Osteoblast (primary cell): Measurements from ENCODE around the gene ATAD5. TPM values are rescaled to one million over a fixed set of nuclear protein-coding genes. Genes with fewer than 3 reads are reported as not detected.

Experiments used
- DNase-seq: peaks from one replicate; pipeline ENCODE4 v3.0.0; 2011; ENCODE audit warnings: low spot score, mixed read lengths; ENCODE audit not compliant: insufficient read length; ENCODE audit errors: missing footprints
- H2AFZ ChIP-seq: 2 replicates; pipeline ENCODE4 v1.6.0; 2011; ENCODE audit warnings: mild to moderate bottlenecking, low read length
- H3K27ac ChIP-seq: 2 replicates; pipeline ENCODE4 v1.5.1; 2011; ENCODE audit warnings: mild to moderate bottlenecking, low read depth, low read length, moderate library complexity
- H3K27me3 ChIP-seq: 2 replicates; pipeline ENCODE4 v1.6.0; 2012; ENCODE audit warnings: mild to moderate bottlenecking, control low read depth, inconsistent platforms, low read length, moderate library complexity; ENCODE audit not compliant: insufficient read depth
- H3K36me3 ChIP-seq: 2 replicates; pipeline ENCODE4 v1.5.1; 2011; ENCODE audit warnings: mild to moderate bottlenecking, low read length, control low read depth, moderate library complexity; ENCODE audit not compliant: insufficient read depth
- H3K4me1 ChIP-seq: 2 replicates; pipeline ENCODE4 v1.5.1; 2011; ENCODE audit warnings: mild to moderate bottlenecking, low read length, control low read depth, moderate library complexity; ENCODE audit not compliant: insufficient read depth
- H3K4me2 ChIP-seq: 2 replicates; pipeline ENCODE4 v1.6.0; 2011; ENCODE audit warnings: mild to moderate bottlenecking, low read length; ENCODE audit not compliant: insufficient read depth
- H3K4me3 ChIP-seq: fragments of 200-600 bp; sonication (generic); 3 replicates; pipeline ENCODE4 v1.5.1; 2012; ENCODE audit warnings: mild to moderate bottlenecking, low read length, inconsistent platforms; ENCODE audit not compliant: insufficient read depth
- H3K79me2 ChIP-seq: 2 replicates; pipeline ENCODE4 v1.6.0; 2012; ENCODE audit warnings: mild to moderate bottlenecking, low read length, control low read depth, inconsistent platforms; ENCODE audit not compliant: insufficient read depth
- H3K9me3 ChIP-seq: 2 replicates; pipeline ENCODE4 v1.5.1; 2011; ENCODE audit warnings: low read depth, low read length, control low read depth
- H4K20me1 ChIP-seq: 2 replicates; pipeline ENCODE4 v1.6.0; 2012; ENCODE audit warnings: mild to moderate bottlenecking, low read length, control low read depth; ENCODE audit not compliant: insufficient read depth
- CTCF ChIP-seq: IDR thresholded peaks from 2 replicates; pipeline ENCODE4 v1.5.1; 2011; ENCODE audit warnings: mild to moderate bottlenecking, low read depth, low read length, moderate library complexity; ENCODE audit errors: extremely low read depth
- small RNA-seq: library from RNA; depleted of rRNA; stranded (forward); fragments of <200 nt; gene quantifications from one replicate; pipeline ENCODE3, GENCODE V24; 2012
- total RNA-seq: library from RNA; depleted of rRNA; stranded (reverse); fragments of >200 nt; gene quantifications from 2 replicates; pipeline ENCODE4 v1.2.3, GENCODE V29; 2012

The ATAD5 gene
- total RNA-seq, 1 donor = 1.8 TPM

GRCh38 chr17:30939051-30939689, 107.4 kb downstream of the ATAD5 start:
- H3K79me2 ChIP-seq = no peaks in the 10 kb centered on the region
- TF ChIP-seq CTCF = no peak
- no peak overlapping the region for H3K27ac ChIP-seq
- no peak overlapping the region for H2AFZ ChIP-seq
- no peaks in the 10 kb centered on the region for H3K36me3 ChIP-seq
- no peak overlapping the region for H3K4me2 ChIP-seq
- peaks cover 3% of the 10 kb centered on the region for H3K27me3 ChIP-seq
- H4K20me1 ChIP-seq = no peaks in the 10 kb centered on the region
- no peaks in the 10 kb centered on the region for H3K4me1 ChIP-seq
- no peaks in the 10 kb centered on the region for H3K9me3 ChIP-seq
- no peak for DNase-seq
- no peak overlapping the region for H3K4me3 ChIP-seq

DNA sequence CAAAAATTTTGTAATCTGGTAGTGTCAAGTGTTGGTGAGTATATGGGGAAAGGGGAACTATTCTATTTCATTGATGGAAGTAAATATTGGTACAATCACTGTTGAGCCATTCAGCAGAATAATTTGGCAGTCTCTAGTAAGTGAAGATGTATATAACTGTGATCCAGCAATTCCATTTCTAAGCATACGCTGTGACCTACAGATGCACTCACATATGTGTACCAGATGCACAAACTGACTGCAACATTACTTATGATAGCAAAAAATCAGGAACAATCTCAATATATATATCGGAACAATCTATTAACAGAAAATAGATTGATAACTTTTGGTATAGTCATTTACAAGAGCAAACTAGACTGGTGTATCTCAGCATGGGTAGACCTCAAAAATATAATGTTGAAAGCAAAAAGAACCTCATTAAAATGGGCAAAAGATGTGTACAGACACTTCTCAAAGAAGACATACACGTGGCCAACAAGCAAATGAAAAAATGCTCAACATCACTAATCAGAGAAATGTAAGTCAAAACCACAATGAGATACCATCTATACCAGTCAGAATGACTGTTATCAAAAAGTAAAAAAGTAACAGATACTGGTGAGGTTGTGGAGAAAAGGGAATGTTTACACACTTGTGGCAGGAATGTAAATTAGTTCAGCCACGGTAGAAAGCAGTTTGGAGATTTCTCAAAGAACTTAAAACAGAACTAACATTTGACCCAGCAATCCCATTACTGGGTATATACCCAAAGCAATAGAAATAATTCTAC, 110.7 kb downstream of the ATAD5 start:
- Histone ChIP-seq H3K4me3 (no peak overlapping the region), H3K4me1 (no peaks in the 10 kb centered on the region), H3K79me2 (no peaks in the 10 kb centered on the region), H4K20me1 (no peaks in the 10 kb centered on the region), H3K27me3 (peaks cover 3% of the 10 kb centered on the region), H3K4me2 (no peak overlapping the region), H3K27ac (no peak overlapping the region), H3K9me3 (no peaks in the 10 kb centered on the region), H2AFZ (no peak overlapping the region), H3K36me3 (no peaks in the 10 kb centered on the region)
- no peak for DNase-seq
- no peak for TF ChIP-seq CTCF

Small RNA genes lying within 50 kb of the gene (small RNA-seq; reads per million reads assigned to genes)
- gene RNU6-298P = not detected

Other genes starting within 250 kb of the ATAD5 start
- gene CRLF3, start 7.3 kb upstream of the ATAD5 start, total RNA-seq = 11.6 and 11.8 TPM in 2 replicates
- 10.9 and 13.6 TPM in 2 replicates for gene TEFM, start 74.3 kb downstream of the ATAD5 start, total RNA-seq
- 0.29 and 0.72 TPM in 2 replicates for gene ADAP2, start 90.0 kb downstream of the ATAD5 start, total RNA-seq
- gene RNF135, start 139.1 kb downstream of the ATAD5 start, total RNA-seq = 10.6 and 11.2 TPM in 2 replicates